ENCODE measurements around the gene TPCN2. TPM values are rescaled to one million over a fixed set of nuclear protein-coding genes. Genes with fewer than 3 reads are reported as not detected.

TPCN2 gene
- total RNA-seq: 21.9 TPM

GRCh38 chr11:69048694-69049489, at the start of gene TPCN2:
TSS of gene TPCN2 (plus strand) at chr11:69048932. CDS start at chr11:69048998, 66 bp downstream.

DNA sequence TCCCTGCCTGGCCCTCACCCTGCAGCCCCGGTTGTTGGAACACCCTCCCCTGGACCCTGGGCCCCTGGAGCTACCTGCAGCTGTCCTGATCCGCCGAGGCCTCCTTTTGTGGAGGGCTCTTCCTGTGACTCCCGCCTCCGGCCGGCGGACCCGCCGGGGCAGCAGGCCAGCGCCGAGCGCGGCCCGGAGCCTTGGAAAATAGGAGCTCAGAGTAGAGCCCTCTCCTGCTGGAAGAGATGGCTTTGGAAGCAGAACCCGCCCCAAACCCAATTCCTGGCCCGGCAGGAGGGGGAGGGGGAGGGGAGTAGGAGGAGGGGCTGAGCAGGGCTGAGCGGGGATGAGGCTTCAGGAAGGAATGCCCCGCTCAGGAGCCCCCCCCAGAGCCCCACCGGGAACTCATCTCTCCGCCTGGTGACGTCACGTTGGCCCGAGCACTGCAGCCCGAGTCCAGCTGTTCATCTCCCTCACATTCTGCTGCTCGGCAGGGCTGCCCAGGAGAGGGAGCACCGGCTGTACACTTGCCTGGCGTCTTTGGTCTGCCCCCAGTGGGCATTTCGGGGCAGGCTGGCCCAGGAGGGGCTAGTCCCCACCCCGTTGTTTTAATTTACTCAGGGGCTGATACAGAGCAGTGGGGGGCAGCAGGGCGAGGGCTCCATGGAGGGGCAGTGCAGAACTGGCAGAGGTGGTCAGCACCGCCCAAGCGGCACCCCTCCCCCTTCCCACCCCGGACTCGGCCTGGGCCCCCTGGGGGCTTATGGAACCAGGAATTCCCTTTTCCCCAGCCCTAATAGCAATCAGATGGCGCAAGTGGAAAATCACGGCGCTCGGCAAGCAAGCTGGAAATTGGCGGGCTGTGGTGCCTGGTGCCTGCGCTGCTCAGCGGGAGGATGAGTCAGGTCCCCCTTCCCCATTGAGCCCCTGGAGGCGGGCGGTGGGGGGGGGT, 35.5 kb upstream of the TPCN2 start, which contains the start of gene MRGPRF:
Gene MRGPRF, minus strand, starts transcription at position 238 of the 943 bp plus-strand sequence. CDS start 3,345 bp downstream, outside the sequence.

GRCh38 chr11:69155302-69156234, 106.8 kb downstream of the TPCN2 start, which contains the start of gene SMIM38:
TSS of gene SMIM38 (plus strand) at chr11:69155935. CDS start at chr11:69157847, 1,912 bp downstream.

Small RNAs within 50 kb of the gene (small RNA-seq; reads per million reads assigned to genes)
- gene MIR3164 (ENCODE audit: low replicate concordance): not detected

Other genes starting within 250 kb of the TPCN2 start
- 7.2 TPM for gene CPT1A, start 207.0 kb upstream of the TPCN2 start, total RNA-seq
- 26.9 TPM for gene MRPL21, start 145.1 kb upstream of the TPCN2 start, total RNA-seq
- 24.1 TPM for gene IGHMBP2, start 145.0 kb upstream of the TPCN2 start, total RNA-seq
- gene MRGPRD, start 67.9 kb upstream of the TPCN2 start, total RNA-seq: not detected
- not detected for gene MRGPRF, start 35.7 kb upstream of the TPCN2 start, total RNA-seq
- gene SMIM38, start 107.0 kb downstream of the TPCN2 start, total RNA-seq: 4.1 TPM
- gene MYEOV, start 245.2 kb downstream of the TPCN2 start, total RNA-seq: not detected

Data from parietal lobe (tissue), 2 donors.